Measurements from ENCODE around the gene NEK4. TPM values are rescaled to one million over a fixed set of nuclear protein-coding genes. Genes with fewer than 3 reads are reported as not detected.

Gene NEK4
- total and polyA plus RNA-seq, 2 of the 13 experiments (the other 11 are each of a cell fraction or from before 2014, with no cell fraction given) = 16.5 to 38.0 TPM

GRCh38 chr3:52705438-52705687 lies 65.4 kb downstream of the NEK4 start (continued):
- TF ChIP-seq BRCA1 (CRISPR knock-in tag; IDR thresholded peaks at IDR 0.05) (no peak), ZNF768 (CRISPR knock-in tag; IDR thresholded peaks at IDR 0.05) (peak; percentile 51; the same call in 1 of the 2 replicates), ZNF841 (CRISPR knock-in tag; IDR thresholded peaks at IDR 0.05; ENCODE audit: borderline replicate concordance) (peak; percentile 38; the same call in 1 of the 2 replicates), ETV6 (CRISPR knock-in tag; conservative IDR thresholded peaks at IDR 0.05) (0 out of 2 replicates have a peak, but pooled peaks have one; percentile 67), POLR2A (IDR thresholded peaks at IDR 0.05; ENCODE audit: insufficient read depth in 1 of 2, low read depth in 2 of 2, low read length in 2 of 2) (peak in 1 of 2 experiments; percentile 66; a peak in 2 of 4 replicates), RAD21 (CRISPR knock-in tag; IDR thresholded peaks at IDR 0.05) (peak; percentile 55)

- intact Hi-C loops (cut with micrococcal nuclease; ENCODE audit: unreplicated experiment) = no loop called here
- peak; percentile 85 for FAIRE-seq
- H3K36me3 ChIP-seq (replicated peaks in 1 of 2; ENCODE audit: control insufficient read depth in 1 of 2, insufficient read depth in 2 of 2, low read length in 2 of 2) = peaks cover 0 to 7% of the 10 kb centered on the region in 2 experiments; a peak in 3 of 5 replicates
- peak; percentile 95 for DNase-seq (ENCODE audit: low spot score)
- H3K9me3 ChIP-seq (ENCODE audit: low read length) = no peaks in the 10 kb centered on the region
- peak overlapping the region; percentile 90 for H3K27ac ChIP-seq (ENCODE audit: extremely low read length, insufficient read depth, low read length)
- in situ Hi-C loops (cut with HindIII; ENCODE audit: extremely low pct_ligation_motif_present, low pct_unique_long_range_greater_than_20kb) = no loop called here
- peak; percentile 77 for ATAC-seq
- WGBS (ENCODE audit: low lambda C conversion rate) = 0% methylated on average over 8 of the region's 22 CpGs
- no TSS peak for BruUV-seq (replicated peaks)
- H3K4me3 ChIP-seq (replicated peaks in 1 of 3; ENCODE audit: insufficient read depth in 1 of 3, low read depth in 2 of 3, low read length in 3 of 3) = peak overlapping the region; percentile 90 to 97 (median 95)
- H3K9ac ChIP-seq (ENCODE audit: insufficient read depth, low read depth, low read length) = peak overlapping the region; percentile 85
- H3K27me3 ChIP-seq (ENCODE audit: control insufficient read depth in 1 of 2, insufficient read depth in 2 of 2, low read length in 2 of 2) = no peaks in the 10 kb centered on the region; a peak in 1 of 5 replicates
- H3K4me1 ChIP-seq (ENCODE audit: insufficient read depth, low read length) = peaks cover 45% of the 10 kb centered on the region
- CTCF ChIA-PET (ENCODE audit: low intra/inter-chr PET ratio, low total read pairs) = no interaction called here
- POLR2A ChIA-PET = interaction anchor here (0.5 to 6.5 kb wide), 19 partner anchors 11 to 732 kb away, joined by 3 to 118 read pairs (median 5); partner anchors contain the start of genes GNL3, ITIH3, NEK4 and PBRM1
- H4K20me1 ChIP-seq (ENCODE audit: insufficient read depth, low read length) = no peaks in the 10 kb centered on the region; the same call in 1 of the 2 replicates
- no peak overlapping the region for H2AFZ ChIP-seq (ENCODE audit: low read length)
- H3K79me2 ChIP-seq (ENCODE audit: insufficient read depth, low read length) = peaks cover 53% of the 10 kb centered on the region
- peak overlapping the region; percentile 80 for H3K4me2 ChIP-seq (ENCODE audit: low read depth, low read length)
- TF ChIP-seq PAX8 (CRISPR knock-in tag; IDR thresholded peaks at IDR 0.05; ENCODE audit: borderline replicate concordance) (no peak), STAG1 (CRISPR knock-in tag; IDR thresholded peaks at IDR 0.05) (no peak), SSRP1 (CRISPR knock-in tag; IDR thresholded peaks at IDR 0.05) (peak; percentile 79), NFYC (CRISPR knock-in tag; IDR thresholded peaks at IDR 0.05) (no peak), ZNF672 (CRISPR knock-in tag; IDR thresholded peaks at IDR 0.05) (peak; percentile 37; the same call in 1 of the 2 replicates), SP4 (CRISPR knock-in tag; IDR thresholded peaks at IDR 0.05) (peak; percentile 18; the same call in 1 of the 2 replicates), SCMH1 (CRISPR knock-in tag; IDR thresholded peaks at IDR 0.05; ENCODE audit: borderline replicate concordance) (no peak), ATF7 (IDR thresholded peaks at IDR 0.05) (no peak), ATF7 (CRISPR knock-in tag; IDR thresholded peaks at IDR 0.05) (peak; percentile 72; the same call in 1 of the 2 replicates), ZFP36L1 (CRISPR knock-in tag; IDR thresholded peaks at IDR 0.05) (0 out of 2 replicates have a peak, but pooled peaks have one; percentile 70), KMT2B (CRISPR knock-in tag; IDR thresholded peaks at IDR 0.05) (no peak; the same call in 1 of the 2 replicates), TERF1 (CRISPR knock-in tag; IDR thresholded peaks at IDR 0.05) (no peak), SRSF1 (optimal IDR thresholded peaks at IDR 0.05; ENCODE audit: low read depth, low read length) (no peak), ZFP37 (CRISPR knock-in tag; IDR thresholded peaks at IDR 0.05; ENCODE audit: borderline replicate concordance) (no peak)
- TF ChIP-seq, protein P1, sequence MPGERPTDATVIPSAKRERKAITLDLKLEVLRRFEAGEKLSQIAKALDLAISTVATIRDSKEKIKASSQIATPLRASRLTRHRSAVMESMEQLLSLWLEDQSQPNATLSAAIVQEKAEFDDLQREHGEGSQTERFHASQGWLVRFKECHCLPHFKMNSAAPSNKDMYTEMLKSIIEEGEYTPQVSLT (CRISPR knock-in tag; IDR thresholded peaks at IDR 0.05; ENCODE audit: borderline replicate concordance, low read depth) = no peak
- TF ChIP-seq, protein P2, sequence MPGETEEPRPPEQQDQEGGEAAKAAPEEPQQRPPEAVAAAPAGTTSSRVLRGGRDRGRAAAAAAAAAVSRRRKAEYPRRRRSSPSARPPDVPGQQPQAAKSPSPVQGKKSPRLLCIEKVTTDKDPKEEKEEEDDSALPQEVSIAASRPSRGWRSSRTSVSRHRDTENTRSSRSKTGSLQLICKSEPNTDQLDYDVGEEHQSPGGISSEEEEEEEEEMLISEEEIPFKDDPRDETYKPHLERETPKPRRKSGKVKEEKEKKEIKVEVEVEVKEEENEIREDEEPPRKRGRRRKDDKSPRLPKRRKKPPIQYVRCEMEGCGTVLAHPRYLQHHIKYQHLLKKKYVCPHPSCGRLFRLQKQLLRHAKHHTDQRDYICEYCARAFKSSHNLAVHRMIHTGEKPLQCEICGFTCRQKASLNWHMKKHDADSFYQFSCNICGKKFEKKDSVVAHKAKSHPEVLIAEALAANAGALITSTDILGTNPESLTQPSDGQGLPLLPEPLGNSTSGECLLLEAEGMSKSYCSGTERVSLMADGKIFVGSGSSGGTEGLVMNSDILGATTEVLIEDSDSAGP (CRISPR knock-in tag; IDR thresholded peaks at IDR 0.05; ENCODE audit: borderline replicate concordance) = peak; percentile 40; the same call in 1 of the 2 replicates
Observed at GRCh38 chr3:52704611-52705437, 65.9 kb downstream of the NEK4 start.

All from HepG2 (cell line).